ENCODE results near the gene RTL1.

Gene RTL1

GRCh38 chr14:100911665-100912316, 8.3 kb upstream of the RTL1 start:
- ChIA-PET POLR2A (no interaction called here), CTCF (no interaction called here)
- TF ChIP-seq FOXM1 (IDR thresholded peaks at IDR 0.05; ENCODE audit: borderline replicate concordance): no peak
- TF ChIP-seq ZNF384 (IDR thresholded peaks at IDR 0.05): no peak
- no peak for TF ChIP-seq CTBP1 (IDR thresholded peaks at IDR 0.05; ENCODE audit: borderline replicate concordance)
- TF ChIP-seq NFRKB (IDR thresholded peaks at IDR 0.05): no peak
- no peak for DNase-seq (ENCODE audit: extremely low spot score)

DNA sequence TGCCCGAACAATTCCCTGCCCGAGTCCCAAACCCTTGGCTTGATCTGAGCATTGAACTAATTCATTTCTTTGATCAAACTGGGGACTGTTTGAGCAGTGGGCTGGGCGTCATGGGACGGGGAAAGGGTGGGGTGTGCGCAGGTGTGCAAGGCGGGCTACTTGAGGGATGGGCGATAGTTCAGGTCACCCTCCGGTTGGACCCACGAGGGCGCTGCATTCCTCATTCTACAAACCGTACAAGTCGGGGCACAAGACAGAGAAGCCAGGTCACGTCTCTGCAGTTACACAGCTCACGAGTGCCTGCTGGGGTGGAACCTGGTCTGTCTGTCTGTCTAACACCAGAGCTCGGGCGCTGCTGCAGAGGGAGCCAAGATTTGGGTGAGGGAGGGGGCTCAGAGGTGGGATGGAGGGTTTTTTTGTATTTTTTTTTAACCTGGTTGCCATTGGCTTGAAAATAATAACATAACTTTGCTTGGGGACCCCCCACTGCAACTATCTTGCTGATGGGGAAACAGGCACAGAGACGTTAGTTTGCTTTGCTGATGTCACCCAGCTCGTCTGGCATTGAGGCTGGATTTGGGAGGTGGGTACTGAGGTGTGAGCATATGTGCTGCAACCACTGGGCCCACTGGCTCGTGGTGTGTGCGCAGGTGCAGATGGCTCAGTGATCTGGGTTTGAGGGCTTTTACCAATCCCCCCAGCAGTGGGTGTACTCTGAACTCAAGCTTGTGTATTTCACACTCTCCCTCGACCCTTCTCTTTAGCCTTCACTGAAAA, 7.6 kb upstream of the RTL1 start:
- TF ChIP-seq NFRKB (IDR thresholded peaks at IDR 0.05) (no peak), LEF1 (IDR thresholded peaks at IDR 0.05; ENCODE audit: borderline replicate concordance) (no peak), L3MBTL2 (conservative IDR thresholded peaks at IDR 0.05) (no peak), TARDBP (IDR thresholded peaks at IDR 0.05) (no peak), SUZ12 (IDR thresholded peaks at IDR 0.05) (no peak), FOXA1 (IDR thresholded peaks at IDR 0.05) (no peak), SP1 (IDR thresholded peaks at IDR 0.05) (no peak), ZNF384 (IDR thresholded peaks at IDR 0.05) (no peak), FOXM1 (IDR thresholded peaks at IDR 0.05; ENCODE audit: borderline replicate concordance) (no peak), FOXK2 (IDR thresholded peaks at IDR 0.05) (no peak)
- TF ChIP-seq, protein P1, sequence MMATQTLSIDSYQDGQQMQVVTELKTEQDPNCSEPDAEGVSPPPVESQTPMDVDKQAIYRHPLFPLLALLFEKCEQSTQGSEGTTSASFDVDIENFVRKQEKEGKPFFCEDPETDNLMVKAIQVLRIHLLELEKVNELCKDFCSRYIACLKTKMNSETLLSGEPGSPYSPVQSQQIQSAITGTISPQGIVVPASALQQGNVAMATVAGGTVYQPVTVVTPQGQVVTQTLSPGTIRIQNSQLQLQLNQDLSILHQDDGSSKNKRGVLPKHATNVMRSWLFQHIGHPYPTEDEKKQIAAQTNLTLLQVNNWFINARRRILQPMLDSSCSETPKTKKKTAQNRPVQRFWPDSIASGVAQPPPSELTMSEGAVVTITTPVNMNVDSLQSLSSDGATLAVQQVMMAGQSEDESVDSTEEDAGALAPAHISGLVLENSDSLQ (IDR thresholded peaks at IDR 0.05): no peak
- CTCF ChIA-PET: no interaction called here
- POLR2A ChIA-PET: no interaction called here
- DNase-seq (ENCODE audit: extremely low spot score): no peak

GRCh38 chr14:100909439-100909838, 5.9 kb upstream of the RTL1 start:
- TF ChIP-seq, protein P1 (IDR thresholded peaks at IDR 0.05): no peak
- no peak for TF ChIP-seq CTBP1 (IDR thresholded peaks at IDR 0.05; ENCODE audit: borderline replicate concordance)
- no peak for TF ChIP-seq ZNF384 (IDR thresholded peaks at IDR 0.05)
- no peak for TF ChIP-seq SP1 (IDR thresholded peaks at IDR 0.05)
- TF ChIP-seq L3MBTL2 (conservative IDR thresholded peaks at IDR 0.05): no peak
- no peak for TF ChIP-seq NFRKB (IDR thresholded peaks at IDR 0.05)
- TF ChIP-seq FOXM1 (IDR thresholded peaks at IDR 0.05; ENCODE audit: borderline replicate concordance): no peak
- TF ChIP-seq ELF4 (IDR thresholded peaks at IDR 0.05): no peak
- no peak for TF ChIP-seq ARNT (IDR thresholded peaks at IDR 0.05)
- no peak for TF ChIP-seq BHLHE40 (IDR thresholded peaks at IDR 0.05; ENCODE audit: borderline replicate concordance)
- TF ChIP-seq FOXK2 (IDR thresholded peaks at IDR 0.05): no peak
- TF ChIP-seq TARDBP (IDR thresholded peaks at IDR 0.05): no peak
- TF ChIP-seq SUZ12 (IDR thresholded peaks at IDR 0.05): no peak
- ChIA-PET POLR2A (no interaction called here), CTCF (no interaction called here)
- DNase-seq (ENCODE audit: extremely low spot score): no peak

DNA sequence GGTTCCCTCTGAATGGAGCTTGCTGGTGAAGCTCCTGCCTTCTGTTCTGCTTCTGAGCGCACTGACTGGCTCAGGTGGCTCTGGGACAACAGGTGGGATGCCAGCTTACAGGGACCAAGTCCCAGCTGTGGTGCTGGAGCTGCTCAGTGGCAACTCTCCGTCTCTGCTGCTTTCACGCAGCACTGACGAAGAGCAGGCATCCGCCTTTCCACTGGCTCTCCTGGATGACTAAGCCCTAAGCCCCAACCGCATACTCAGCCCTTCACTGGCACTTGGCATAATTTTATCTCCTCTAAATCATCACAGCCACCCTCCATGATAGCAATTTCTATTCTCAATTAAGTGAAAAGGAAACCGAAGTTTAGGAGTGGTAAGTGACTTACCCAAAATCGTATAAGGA, 3.7 kb upstream of the RTL1 start:
- no peak for DNase-seq (ENCODE audit: extremely low spot score)
- ChIA-PET CTCF (interaction anchor here (0.5 to 0.7 kb wide), 2 partner anchors 17 to 824 kb away, joined by 3 read pairs; no protein-coding TSS in a partner anchor), POLR2A (no interaction called here)
- TF ChIP-seq ELF4 (IDR thresholded peaks at IDR 0.05) (no peak), HDGF (IDR thresholded peaks at IDR 0.05; ENCODE audit: borderline replicate concordance) (no peak), FOXM1 (IDR thresholded peaks at IDR 0.05; ENCODE audit: borderline replicate concordance) (no peak), BHLHE40 (IDR thresholded peaks at IDR 0.05; ENCODE audit: borderline replicate concordance) (no peak), LEF1 (IDR thresholded peaks at IDR 0.05; ENCODE audit: borderline replicate concordance) (no peak), L3MBTL2 (conservative IDR thresholded peaks at IDR 0.05) (no peak), ARNT (IDR thresholded peaks at IDR 0.05) (no peak), CTBP1 (IDR thresholded peaks at IDR 0.05; ENCODE audit: borderline replicate concordance) (no peak), TARDBP (IDR thresholded peaks at IDR 0.05) (no peak), ZNF384 (IDR thresholded peaks at IDR 0.05) (no peak), FOXK2 (IDR thresholded peaks at IDR 0.05) (no peak)

GRCh38 chr14:100906420-100906819, 2.9 kb upstream of the RTL1 start:
- POLR2A ChIA-PET: no interaction called here
- CTCF ChIA-PET: interaction anchor here (0.6 to 1.8 kb wide), 6 partner anchors 56 to 333 kb away, joined by 3 to 6 read pairs (median 4); no protein-coding TSS in a partner anchor
- no peak for DNase-seq (ENCODE audit: extremely low spot score)
- no peak for TF ChIP-seq BHLHE40 (IDR thresholded peaks at IDR 0.05; ENCODE audit: borderline replicate concordance)
- TF ChIP-seq FOXM1 (IDR thresholded peaks at IDR 0.05; ENCODE audit: borderline replicate concordance): no peak
- no peak for TF ChIP-seq CTBP1 (IDR thresholded peaks at IDR 0.05; ENCODE audit: borderline replicate concordance)
- TF ChIP-seq ARNT (IDR thresholded peaks at IDR 0.05): no peak
- TF ChIP-seq SP1 (IDR thresholded peaks at IDR 0.05): no peak
- no peak for TF ChIP-seq L3MBTL2 (conservative IDR thresholded peaks at IDR 0.05)
- no peak for TF ChIP-seq HDGF (IDR thresholded peaks at IDR 0.05; ENCODE audit: borderline replicate concordance)
- TF ChIP-seq TARDBP (IDR thresholded peaks at IDR 0.05): no peak
- no peak for TF ChIP-seq FOXA1 (IDR thresholded peaks at IDR 0.05)
- TF ChIP-seq LEF1 (IDR thresholded peaks at IDR 0.05; ENCODE audit: borderline replicate concordance): no peak
- no peak for TF ChIP-seq FOXK2 (IDR thresholded peaks at IDR 0.05)
- no peak for TF ChIP-seq SUZ12 (IDR thresholded peaks at IDR 0.05)
- TF ChIP-seq ELF4 (IDR thresholded peaks at IDR 0.05): no peak
- TF ChIP-seq, protein P1 (IDR thresholded peaks at IDR 0.05): no peak

DNA sequence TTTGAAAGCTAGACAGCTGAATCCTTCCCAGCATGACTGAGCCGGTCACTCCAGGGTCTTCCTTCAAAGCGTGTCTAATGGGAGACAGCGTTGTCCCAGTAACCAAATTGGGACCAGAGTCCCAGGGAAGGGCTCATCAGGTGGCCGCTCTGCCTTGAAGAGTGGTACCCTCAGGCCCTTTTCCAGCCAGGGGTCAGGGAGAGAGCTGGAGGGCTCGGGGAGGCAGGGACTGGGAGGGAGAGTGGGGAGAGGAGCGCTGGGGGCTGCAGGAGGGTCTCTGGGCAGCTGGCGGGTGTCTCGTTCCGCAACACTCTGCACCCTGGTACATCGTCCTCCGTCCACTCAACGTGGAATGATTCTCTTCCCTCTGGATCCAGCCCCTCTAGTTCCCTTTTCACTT, 1.6 kb upstream of the RTL1 start:
- TF ChIP-seq HDGF (IDR thresholded peaks at IDR 0.05; ENCODE audit: borderline replicate concordance) (no peak), TARDBP (IDR thresholded peaks at IDR 0.05) (no peak), BHLHE40 (IDR thresholded peaks at IDR 0.05; ENCODE audit: borderline replicate concordance) (no peak), FOXM1 (IDR thresholded peaks at IDR 0.05; ENCODE audit: borderline replicate concordance) (no peak), SP1 (IDR thresholded peaks at IDR 0.05) (no peak), SUZ12 (IDR thresholded peaks at IDR 0.05) (no peak), ARNT (IDR thresholded peaks at IDR 0.05) (no peak), ELF4 (IDR thresholded peaks at IDR 0.05) (no peak), FOXK2 (IDR thresholded peaks at IDR 0.05) (no peak), CTBP1 (IDR thresholded peaks at IDR 0.05; ENCODE audit: borderline replicate concordance) (no peak), FOXA1 (IDR thresholded peaks at IDR 0.05) (no peak), LEF1 (IDR thresholded peaks at IDR 0.05; ENCODE audit: borderline replicate concordance) (no peak), NFRKB (IDR thresholded peaks at IDR 0.05) (no peak), L3MBTL2 (conservative IDR thresholded peaks at IDR 0.05) (no peak), ZNF384 (IDR thresholded peaks at IDR 0.05) (no peak)
- no peak for DNase-seq (ENCODE audit: extremely low spot score)
- CTCF ChIA-PET: interaction anchor here (0.6 to 1.8 kb wide), 5 partner anchors 54 to 487 kb away, joined by 3 to 6 read pairs (median 4); no protein-coding TSS in a partner anchor
- POLR2A ChIA-PET: no interaction called here
